Loucy (cell line): ENCODE measurements around the gene BTBD1.

Experiments used
- H2AFZ ChIP-seq: fragments of 200-600 bp; sonication (generic); 2 replicates; pipeline ENCODE4 v1.6.0; 2016; ENCODE audit warnings: antibody characterized with exemption, mild to moderate bottlenecking, low read length, moderate library complexity
- H3F3A ChIP-seq: fragments of 200-600 bp; 2 replicates; pipeline ENCODE4 v1.6.0; 2016; ENCODE audit warnings: antibody characterized with exemption, low read depth, mild to moderate bottlenecking
- H3K27me3 ChIP-seq: fragments of 200-600 bp; sonication (generic); 2 replicates; pipeline ENCODE4 v1.6.1; 2014; ENCODE audit warnings: low read length, mild to moderate bottlenecking; ENCODE audit not compliant: insufficient read depth, poor library complexity, severe bottlenecking
- H3K36me3 ChIP-seq: fragments of 200-600 bp; sonication (generic); 2 replicates; pipeline ENCODE4 v1.6.1; 2016; ENCODE audit warnings: low read length; ENCODE audit not compliant: insufficient read depth
- H3K4me1 ChIP-seq: fragments of 200-600 bp; sonication (generic); 2 replicates; pipeline ENCODE4 v1.5.1; 2014; ENCODE audit warnings: low read length, mild to moderate bottlenecking; ENCODE audit not compliant: insufficient read depth, poor library complexity, severe bottlenecking
- H3K4me2 ChIP-seq: fragments of 200-600 bp; sonication (generic); 2 replicates; pipeline ENCODE4 v1.6.0; 2014; ENCODE audit warnings: antibody characterized with exemption, low read length, low read depth, mild to moderate bottlenecking; ENCODE audit not compliant: poor library complexity, severe bottlenecking
- H3K4me3 ChIP-seq: fragments of 200-600 bp; sonication (generic); 2 replicates; pipeline ENCODE4 v1.5.1; 2014; ENCODE audit warnings: low read length, mild to moderate bottlenecking, mixed read lengths; ENCODE audit not compliant: poor library complexity, severe bottlenecking
- H3K79me2 ChIP-seq: fragments of 200-600 bp; sonication (generic); 2 replicates; pipeline ENCODE4 v1.6.1; 2014; ENCODE audit warnings: low read length; ENCODE audit not compliant: insufficient read depth
- H3K9ac ChIP-seq: fragments of 200-600 bp; sonication (generic); 2 replicates; pipeline ENCODE4 v1.6.0; 2014; ENCODE audit warnings: mild to moderate bottlenecking, low read depth, low read length, moderate library complexity; ENCODE audit not compliant: poor library complexity, severe bottlenecking
- H3K9me2 ChIP-seq: fragments of 200-600 bp; sonication (generic); replicated peaks from 2 replicates; pipeline ENCODE4 v1.6.1; 2016; ENCODE audit warnings: low read depth, low read length, mixed read lengths
- H3K9me3 ChIP-seq: fragments of 200-600 bp; sonication (generic); 2 replicates; pipeline ENCODE4 v1.6.1; 2014; ENCODE audit warnings: mild to moderate bottlenecking, antibody characterized with exemption, low read length, low read depth; ENCODE audit not compliant: insufficient read depth
- H4K20me1 ChIP-seq: fragments of 200-600 bp; sonication (generic); 2 replicates; pipeline ENCODE4 v1.6.0; 2014; ENCODE audit warnings: antibody characterized with exemption, low read length, mild to moderate bottlenecking; ENCODE audit not compliant: insufficient read depth, poor library complexity, severe bottlenecking
- EZH2phosphoT487 ChIP-seq: fragments of 200-600 bp; IDR thresholded peaks from 2 replicates; pipeline ENCODE4 v1.6.1; 2018; ENCODE audit warnings: antibody characterized with exemption, mild to moderate bottlenecking, moderate library complexity, borderline replicate concordance
- TF ChIP-seq, protein P1 (sequence below): fragments of 200-600 bp; sonication (generic); conservative IDR thresholded peaks from 2 replicates; pipeline ENCODE4 v1.5.1; 2014; ENCODE audit warnings: mild to moderate bottlenecking, antibody characterized with exemption, low read length

BTBD1 gene

DNA sequence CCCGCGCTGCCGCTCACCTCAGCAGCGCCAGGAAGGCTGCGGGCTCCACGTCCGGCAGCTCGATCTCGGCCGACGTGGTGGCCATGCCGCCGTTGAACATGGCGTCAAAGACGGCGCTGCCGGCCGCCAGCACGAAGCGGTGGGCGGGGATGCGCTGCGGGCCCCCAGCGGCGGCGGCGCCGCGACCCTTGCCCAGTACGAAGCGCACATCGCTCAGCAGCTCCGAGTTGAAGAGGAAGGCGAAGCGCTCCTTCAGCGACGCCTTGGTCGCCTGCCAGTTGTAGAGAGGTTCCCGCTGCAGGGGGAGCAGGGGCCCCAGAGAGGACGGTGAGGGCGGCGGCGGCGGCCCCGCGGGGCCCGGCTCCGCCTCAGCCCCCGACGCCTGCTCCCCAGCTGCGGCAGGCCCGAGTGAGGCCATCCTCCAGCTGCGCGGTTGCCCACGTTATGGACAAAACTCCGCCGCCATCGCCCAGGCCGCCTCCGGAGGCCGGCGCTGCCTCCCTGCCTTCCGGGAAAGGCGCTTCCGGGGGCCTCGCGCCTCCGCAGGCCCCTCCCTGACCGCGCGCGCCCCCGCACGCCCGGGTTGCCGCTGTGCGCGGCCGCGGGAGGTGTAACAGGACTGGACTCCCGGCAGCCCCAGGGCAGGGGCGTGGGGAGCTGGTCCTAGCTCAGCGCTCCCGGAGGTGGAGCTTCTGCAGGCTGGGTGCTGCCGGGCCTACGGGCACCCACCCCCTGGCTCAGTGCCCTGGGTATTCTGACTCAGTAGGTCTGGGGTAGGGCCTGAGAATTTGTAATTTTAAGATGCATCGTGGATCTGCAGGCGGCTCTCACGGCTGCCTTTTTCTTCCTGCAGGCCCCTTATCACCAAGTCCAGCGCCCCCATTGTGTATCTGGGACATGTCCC, at the start of gene BTBD1:
TSS of gene BTBD1 (minus strand) at position 519 of the 904 bp plus-strand sequence. CDS start at position 418, 101 bp downstream.
- Histone ChIP-seq H4K20me1 (peaks cover 44% of the 10 kb centered on the region), H3K4me3 (peak within 1 kb of the TSS; percentile 90), H3K9me2 (no peaks in the 10 kb centered on the region), H2AFZ (peak within 1 kb of the TSS; percentile 94), H3K9me3 (no peaks in the 10 kb centered on the region), H3F3A (peaks cover 11% of the 10 kb centered on the region; the same call in 1 of the 2 replicates), H3K79me2 (peaks cover 50% of the 10 kb centered on the region), H3K4me1 (peaks cover 33% of the 10 kb centered on the region), H3K4me2 (peak within 1 kb of the TSS; percentile 88), H3K36me3 (no peaks in the 10 kb centered on the region), H3K9ac (peak within 1 kb of the TSS; percentile 87), H3K27me3 (no peaks in the 10 kb centered on the region)
- no peak for TF ChIP-seq EZH2phosphoT487
- TF ChIP-seq, protein P1, sequence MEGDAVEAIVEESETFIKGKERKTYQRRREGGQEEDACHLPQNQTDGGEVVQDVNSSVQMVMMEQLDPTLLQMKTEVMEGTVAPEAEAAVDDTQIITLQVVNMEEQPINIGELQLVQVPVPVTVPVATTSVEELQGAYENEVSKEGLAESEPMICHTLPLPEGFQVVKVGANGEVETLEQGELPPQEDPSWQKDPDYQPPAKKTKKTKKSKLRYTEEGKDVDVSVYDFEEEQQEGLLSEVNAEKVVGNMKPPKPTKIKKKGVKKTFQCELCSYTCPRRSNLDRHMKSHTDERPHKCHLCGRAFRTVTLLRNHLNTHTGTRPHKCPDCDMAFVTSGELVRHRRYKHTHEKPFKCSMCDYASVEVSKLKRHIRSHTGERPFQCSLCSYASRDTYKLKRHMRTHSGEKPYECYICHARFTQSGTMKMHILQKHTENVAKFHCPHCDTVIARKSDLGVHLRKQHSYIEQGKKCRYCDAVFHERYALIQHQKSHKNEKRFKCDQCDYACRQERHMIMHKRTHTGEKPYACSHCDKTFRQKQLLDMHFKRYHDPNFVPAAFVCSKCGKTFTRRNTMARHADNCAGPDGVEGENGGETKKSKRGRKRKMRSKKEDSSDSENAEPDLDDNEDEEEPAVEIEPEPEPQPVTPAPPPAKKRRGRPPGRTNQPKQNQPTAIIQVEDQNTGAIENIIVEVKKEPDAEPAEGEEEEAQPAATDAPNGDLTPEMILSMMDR = no peak; the same call in 1 of the 2 replicates

DNA sequence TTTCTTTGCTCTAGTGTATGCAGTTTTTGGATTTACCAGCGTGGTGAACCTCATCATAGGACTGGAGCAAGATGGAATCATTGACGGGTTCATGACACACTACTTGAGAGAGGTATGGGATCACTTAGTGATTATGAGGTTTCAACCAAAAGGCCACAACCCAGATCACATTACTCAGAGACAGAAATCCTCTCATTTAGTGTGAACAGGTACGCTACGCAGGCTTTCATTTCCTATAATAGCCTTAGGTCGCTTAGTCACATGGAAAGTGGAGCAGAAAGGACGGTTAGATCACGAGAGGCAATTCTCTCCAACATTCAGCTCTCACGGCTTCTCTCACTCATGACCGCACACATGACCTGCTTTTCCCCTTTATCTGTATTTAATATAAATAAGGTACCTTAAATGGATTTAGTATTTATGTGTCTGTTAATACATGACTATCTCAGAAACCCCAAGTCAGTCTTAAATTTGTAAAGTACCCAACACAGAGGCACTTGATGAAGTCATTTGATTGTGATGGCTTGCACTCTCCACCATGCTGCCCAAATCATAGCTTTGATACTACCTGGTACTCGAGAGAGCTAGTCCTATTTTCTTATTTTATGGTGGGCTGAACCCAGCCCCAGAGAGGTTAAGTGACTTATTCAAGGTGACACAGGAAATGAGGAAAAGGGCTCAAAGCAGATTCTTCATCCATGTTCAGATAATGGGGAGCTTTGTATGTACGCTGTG, 48.9 kb upstream of the BTBD1 start:
- H3K4me3 ChIP-seq = no peak overlapping the region
- no peaks in the 10 kb centered on the region for H3K79me2 ChIP-seq
- H2AFZ ChIP-seq = no peak overlapping the region
- H3K36me3 ChIP-seq = no peaks in the 10 kb centered on the region; the same call in 1 of the 2 replicates
- H3K9ac ChIP-seq = no peak overlapping the region
- no peaks in the 10 kb centered on the region for H3K9me3 ChIP-seq
- H3K4me1 ChIP-seq = no peaks in the 10 kb centered on the region
- H3F3A ChIP-seq = no peaks in the 10 kb centered on the region
- H3K9me2 ChIP-seq = no peaks in the 10 kb centered on the region
- no peak for TF ChIP-seq EZH2phosphoT487
- TF ChIP-seq, protein P1 = no peak
- no peaks in the 10 kb centered on the region for H3K27me3 ChIP-seq
- H4K20me1 ChIP-seq = no peaks in the 10 kb centered on the region
- no peak overlapping the region for H3K4me2 ChIP-seq

DNA sequence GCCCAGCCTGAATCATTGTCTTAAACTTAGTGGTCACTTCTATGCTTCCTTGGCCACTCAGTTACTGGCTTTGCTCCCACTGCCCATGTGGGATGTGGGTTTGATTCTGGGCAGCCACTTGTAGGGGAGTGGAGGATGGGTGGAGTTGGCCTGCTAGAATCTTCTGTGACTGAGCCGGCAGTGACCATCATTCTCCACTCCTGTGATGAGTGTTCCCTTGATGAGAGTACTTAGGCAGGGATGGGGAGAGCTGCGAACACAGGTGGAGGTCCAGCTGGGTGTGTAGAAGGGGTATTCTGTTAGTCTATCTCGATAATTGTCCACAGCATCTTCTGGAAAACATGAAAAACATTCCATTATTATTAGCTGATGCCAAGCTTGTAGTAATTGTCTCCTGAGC, 48.4 kb upstream of the BTBD1 start:
- Histone ChIP-seq H3K9me2 (no peaks in the 10 kb centered on the region), H3K9me3 (no peaks in the 10 kb centered on the region), H3K27me3 (no peaks in the 10 kb centered on the region), H4K20me1 (no peaks in the 10 kb centered on the region), H3F3A (no peaks in the 10 kb centered on the region), H3K36me3 (no peaks in the 10 kb centered on the region; the same call in 1 of the 2 replicates), H3K9ac (no peak overlapping the region), H3K4me3 (no peak overlapping the region), H3K4me1 (no peaks in the 10 kb centered on the region), H3K79me2 (no peaks in the 10 kb centered on the region), H2AFZ (no peak overlapping the region), H3K4me2 (no peak overlapping the region)
- TF ChIP-seq, protein P1 = no peak
- no peak for TF ChIP-seq EZH2phosphoT487
